ENCODE results near the gene DAPL1. TPM values are rescaled to one million over a fixed set of nuclear protein-coding genes. Genes with fewer than 3 reads are reported as not detected.

The DAPL1 gene
- polyA plus RNA-seq, 1 donor from 2014 or later = 4.2 TPM

- H2AFZ ChIP-seq (ENCODE audit: low read depth, low read length) = no peak overlapping the region
- TF ChIP-seq RAD21 (conservative IDR thresholded peaks at IDR 0.05) (no peak), REST (IDR thresholded peaks at IDR 0.05; ENCODE audit: borderline replicate concordance) (no peak), EZH2 (IDR thresholded peaks at IDR 0.05; ENCODE audit: borderline replicate concordance, insufficient read depth, low read length, poor library complexity, severe bottlenecking) (no peak), MXI1 (conservative IDR thresholded peaks at IDR 0.05; ENCODE audit: poor library complexity, severe bottlenecking) (no peak), EP300 (conservative IDR thresholded peaks at IDR 0.05; ENCODE audit: poor library complexity, severe bottlenecking) (no peak), TAF1 (IDR thresholded peaks at IDR 0.05; ENCODE audit: low read depth) (no peak), CTCF (IDR thresholded peaks at IDR 0.05; ENCODE audit: poor library complexity, severe bottlenecking) (no peak), SMC3 (conservative IDR thresholded peaks at IDR 0.05; ENCODE audit: poor library complexity) (no peak), POLR2AphosphoS5 (IDR thresholded peaks at IDR 0.05) (no peak)
- H3K9me3 ChIP-seq (ENCODE audit: low read length) = no peaks in the 10 kb centered on the region
- H3K4me3 ChIP-seq (ENCODE audit: low read length) = no peak overlapping the region
- H3F3A ChIP-seq (ENCODE audit: insufficient read depth, low read length, poor library complexity, severe bottlenecking) = no peaks in the 10 kb centered on the region
- no peak overlapping the region for H3K27ac ChIP-seq (ENCODE audit: low read length)
- H3K27me3 ChIP-seq (ENCODE audit: insufficient read depth, low read depth, low read length) = no peaks in the 10 kb centered on the region
- no peaks in the 10 kb centered on the region for H3K36me3 ChIP-seq (ENCODE audit: insufficient read depth, low read length)
- H3K4me2 ChIP-seq (ENCODE audit: low read length) = no peak overlapping the region
- no peaks in the 10 kb centered on the region for H3K9me2 ChIP-seq (ENCODE audit: insufficient read depth, low read length)
- no peak overlapping the region for H3K9ac ChIP-seq (ENCODE audit: low read length)
- no peaks in the 10 kb centered on the region for H3K79me2 ChIP-seq (replicated peaks; ENCODE audit: insufficient read depth, low read length)
- H4K20me1 ChIP-seq (ENCODE audit: insufficient read depth) = no peaks in the 10 kb centered on the region
These were observed 33.5 kb downstream of the DAPL1 start for GRCh38 chr2:158828378-158829164.

GRCh38 chr2:158829167-158829566 is 34.0 kb downstream of the DAPL1 start:
- H2AFZ ChIP-seq (ENCODE audit: low read depth, low read length) = no peak overlapping the region

More at GRCh38 chr2:158829167-158829566, 34.0 kb downstream of the DAPL1 start:
- Histone ChIP-seq H3K27me3 (ENCODE audit: insufficient read depth, low read depth, low read length) (no peaks in the 10 kb centered on the region), H3K9ac (ENCODE audit: low read length) (no peak overlapping the region), H3F3A (ENCODE audit: insufficient read depth, low read length, poor library complexity, severe bottlenecking) (no peaks in the 10 kb centered on the region), H3K36me3 (ENCODE audit: insufficient read depth, low read length) (no peaks in the 10 kb centered on the region), H4K20me1 (ENCODE audit: insufficient read depth) (no peaks in the 10 kb centered on the region), H3K27ac (ENCODE audit: low read length) (no peak overlapping the region), H3K79me2 (replicated peaks; ENCODE audit: insufficient read depth, low read length) (no peaks in the 10 kb centered on the region), H3K4me3 (ENCODE audit: low read length) (no peak overlapping the region), H3K9me3 (ENCODE audit: low read length) (no peaks in the 10 kb centered on the region), H3K4me2 (ENCODE audit: low read length) (no peak overlapping the region), H3K9me2 (ENCODE audit: insufficient read depth, low read length) (no peaks in the 10 kb centered on the region)
- TF ChIP-seq SMC3 (conservative IDR thresholded peaks at IDR 0.05; ENCODE audit: poor library complexity) (no peak), EP300 (conservative IDR thresholded peaks at IDR 0.05; ENCODE audit: poor library complexity, severe bottlenecking) (no peak), TAF1 (IDR thresholded peaks at IDR 0.05; ENCODE audit: low read depth) (no peak), CTCF (IDR thresholded peaks at IDR 0.05; ENCODE audit: poor library complexity, severe bottlenecking) (no peak), EZH2 (IDR thresholded peaks at IDR 0.05; ENCODE audit: borderline replicate concordance, insufficient read depth, low read length, poor library complexity, severe bottlenecking) (no peak), MXI1 (conservative IDR thresholded peaks at IDR 0.05; ENCODE audit: poor library complexity, severe bottlenecking) (no peak), REST (IDR thresholded peaks at IDR 0.05; ENCODE audit: borderline replicate concordance) (no peak)
